ENCODE measurements around the gene NKD2.
"Not testable (repeated sequence)": the region's sequence is repeated elsewhere in the genome, so short reads cannot be mapped to it uniquely, and the experiment has no call there.

NKD2 gene

DNA sequence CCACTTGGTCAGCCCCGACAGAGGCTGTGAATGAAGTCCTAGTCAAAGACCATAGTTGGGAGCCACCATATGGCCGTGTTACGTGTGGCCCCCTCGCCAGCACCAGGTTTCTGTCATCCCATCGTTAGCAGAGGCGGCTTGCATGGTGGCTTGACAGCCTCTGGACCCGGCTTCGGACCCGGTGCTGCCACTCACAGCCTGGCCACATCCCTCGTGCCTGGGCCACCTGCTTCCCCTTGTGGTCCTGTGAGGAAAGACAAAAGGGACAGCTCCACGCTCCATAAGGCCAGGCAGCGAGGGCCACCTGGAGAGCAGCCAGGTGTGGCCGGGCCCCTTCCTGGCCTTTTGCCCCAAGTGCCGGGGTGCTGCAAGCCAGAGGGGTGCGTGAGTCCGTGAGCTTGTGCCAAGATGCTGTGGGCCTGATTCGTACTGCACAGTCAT, 6.2 kb downstream of the NKD2 start:
- DNase-seq: no peak

DNA sequence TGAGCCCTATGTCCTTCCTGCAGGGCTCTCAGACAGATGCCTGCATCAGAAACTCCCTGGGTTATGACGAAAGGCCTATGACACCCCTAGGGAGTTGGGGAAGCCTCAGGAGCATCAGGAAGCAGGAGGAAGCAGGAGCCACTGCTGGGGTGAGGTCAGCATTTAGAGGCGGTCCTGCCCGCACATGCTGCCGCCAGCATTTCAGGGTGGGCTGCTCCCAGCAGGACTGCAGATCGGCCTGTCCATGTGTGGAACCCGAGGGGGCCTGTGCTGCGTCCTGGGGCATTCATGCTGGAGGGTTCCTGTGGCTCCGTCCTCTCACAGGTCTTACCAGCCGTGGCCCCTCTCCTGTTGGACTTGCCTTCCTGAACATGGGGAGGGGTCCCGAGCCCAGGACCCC, 6.9 kb downstream of the NKD2 start:
- no peak for DNase-seq

DNA sequence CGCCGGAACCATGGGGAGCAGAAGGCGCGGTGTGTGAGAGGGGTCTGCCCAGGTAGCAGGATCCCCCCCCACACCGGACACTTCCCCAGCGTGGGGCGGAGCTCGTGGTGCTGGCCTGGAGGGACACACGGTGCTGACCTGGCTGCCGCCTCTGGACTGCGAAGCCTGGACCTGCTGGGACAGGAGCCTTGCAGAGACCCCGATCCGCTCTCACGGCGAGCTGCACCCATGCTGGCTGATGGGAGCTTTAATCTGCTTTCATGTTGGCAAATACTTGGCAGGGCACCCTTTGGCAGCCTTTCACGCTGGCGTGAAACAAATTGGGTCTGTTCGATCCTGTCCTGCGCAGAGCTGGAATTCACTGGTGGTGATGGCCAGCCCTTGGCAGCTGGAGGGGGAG, 7.4 kb downstream of the NKD2 start:
- no peak for DNase-seq

GRCh38 chr5:1016476-1016875, 7.9 kb downstream of the NKD2 start:
- DNase-seq: no peak

- no peak for DNase-seq
Observed at GRCh38 chr5:1017056-1017455, 8.5 kb downstream of the NKD2 start.

GRCh38 chr5:1017691-1018455, 9.3 kb downstream of the NKD2 start:
- DNase-seq: no peak

GRCh38 chr5:1018596-1018995, 10.0 kb downstream of the NKD2 start:
- no peak for DNase-seq

- no peak for DNase-seq
Observed at GRCh38 chr5:1019001-1019905, 10.7 kb downstream of the NKD2 start.

GRCh38 chr5:1020452-1020961, 11.9 kb downstream of the NKD2 start:
- peak in 1 of 5 donors; percentile 2 for DNase-seq

- DNase-seq: peak in 1 of 5 donors; percentile 4
Observed at GRCh38 chr5:1021136-1021968, 12.8 kb downstream of the NKD2 start.

GRCh38 chr5:1021969-1022336, 13.4 kb downstream of the NKD2 start:
- DNase-seq: not testable (repeated sequence)

DNA sequence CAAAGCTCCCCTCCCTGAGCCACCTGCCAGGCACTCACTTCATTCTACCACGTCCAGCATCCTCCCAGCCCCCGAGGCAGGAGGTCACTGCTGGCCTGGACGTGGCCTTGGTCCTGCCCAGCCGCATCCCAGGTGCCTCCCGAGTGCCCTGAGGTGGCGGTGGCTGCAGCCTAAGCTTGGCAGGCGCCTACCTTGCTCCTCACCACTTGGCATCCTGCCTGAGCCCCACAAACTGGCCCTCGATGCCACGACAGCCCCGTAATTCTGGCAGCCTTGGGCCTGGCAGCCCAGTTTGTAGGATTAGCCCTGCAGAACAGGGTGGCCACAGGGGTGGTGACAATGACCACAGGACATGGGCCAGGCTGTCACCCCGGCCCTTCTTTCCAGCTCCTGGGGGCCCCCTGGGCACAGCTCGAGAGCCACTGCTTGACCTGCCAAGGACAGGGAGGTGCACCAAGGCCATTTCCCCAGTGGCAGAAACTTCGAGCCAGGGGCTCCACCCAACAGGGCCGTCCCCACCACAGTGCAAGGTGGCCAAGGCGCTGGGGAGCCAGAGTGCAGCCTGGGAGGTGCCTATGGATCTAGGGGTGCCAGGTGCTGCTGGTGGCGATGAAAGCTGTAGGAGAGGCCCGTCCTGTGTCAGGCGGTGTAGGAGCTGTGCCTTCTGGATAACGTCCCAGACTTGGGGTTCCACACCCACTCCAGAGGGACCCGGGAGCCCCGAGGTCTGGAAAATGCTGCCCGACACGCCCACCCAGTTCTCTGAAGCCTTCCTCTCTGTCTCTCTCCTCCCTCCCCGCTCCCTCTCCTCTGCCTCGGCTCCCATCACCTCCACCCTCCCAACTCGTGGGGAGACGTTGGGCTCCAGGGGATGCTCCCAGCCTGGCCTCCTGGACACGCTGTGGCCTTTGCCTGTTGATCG, 18.4 kb downstream of the NKD2 start:
- peak in 1 of 5 donors; percentile 7 for DNase-seq

GRCh38 chr5:1027631-1028441, 19.2 kb downstream of the NKD2 start:
- peak in 1 of 5 donors; percentile 8 for DNase-seq

- peak in 1 of 5 donors; percentile 9 for DNase-seq
Observed at GRCh38 chr5:1028481-1029281, 20.1 kb downstream of the NKD2 start.

GRCh38 chr5:1029282-1029944, 20.8 kb downstream of the NKD2 start:
- peak in 1 of 5 donors; percentile 3 for DNase-seq

GRCh38 chr5:1029945-1030625, 21.5 kb downstream of the NKD2 start:
- peak in 2 of 5 donors; percentile 4 to 6 for DNase-seq

DNA sequence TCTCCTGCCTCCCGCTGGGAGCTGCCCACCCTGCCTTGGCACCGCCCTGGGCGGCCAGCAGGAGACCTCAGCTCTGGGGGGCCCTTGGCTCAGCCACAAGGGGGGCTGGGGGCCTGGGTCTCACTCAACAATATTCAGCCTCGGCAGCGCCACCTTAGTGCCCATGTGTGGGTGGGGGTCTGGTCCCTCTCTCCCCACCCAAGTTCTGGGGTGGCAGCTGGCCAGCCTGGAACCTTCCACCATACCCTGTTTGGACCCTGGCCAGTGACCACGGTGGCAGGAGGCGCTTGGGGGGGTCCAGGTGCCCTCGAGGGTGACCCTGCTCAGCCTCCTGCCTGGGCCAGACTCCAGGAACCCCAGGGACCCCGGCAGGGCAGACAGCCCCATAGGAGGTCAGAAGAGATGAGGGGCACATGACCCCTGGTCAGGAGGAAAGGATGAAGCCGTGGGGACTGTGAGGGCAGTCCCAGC, 22.2 kb downstream of the NKD2 start:
- peak in 1 of 5 donors; percentile 8 for DNase-seq

DNA sequence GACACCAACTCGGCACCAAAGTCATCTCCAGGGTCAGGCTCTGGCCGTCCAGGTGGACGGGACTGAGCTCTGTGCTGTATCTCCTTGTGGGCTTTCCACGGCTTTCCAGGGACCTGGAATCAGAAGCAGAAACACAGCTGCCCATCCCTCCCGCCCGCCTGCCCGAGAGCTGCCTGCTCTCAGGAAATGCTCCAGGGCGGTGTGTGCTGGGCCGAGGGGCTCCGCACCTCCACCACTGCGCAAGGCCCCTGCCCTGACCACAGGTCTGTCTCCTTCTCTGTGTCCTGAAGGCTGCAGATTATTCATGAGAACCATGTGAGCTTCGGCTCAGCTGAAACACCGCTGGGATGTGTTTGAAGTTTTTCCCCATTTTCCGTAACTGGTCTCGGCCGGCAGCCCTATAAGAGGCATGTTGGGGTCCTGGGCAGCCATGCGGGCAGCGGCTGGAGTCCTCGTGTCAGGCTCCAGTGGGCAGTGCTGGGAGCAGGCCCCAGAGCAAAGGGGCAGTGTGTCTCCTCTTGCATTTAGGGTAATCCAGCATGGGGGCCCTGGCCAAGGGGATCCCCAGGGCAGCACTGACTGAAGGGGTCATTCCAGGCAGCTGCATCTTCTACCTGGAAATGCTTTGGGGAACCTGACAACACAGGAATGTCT, 22.8 kb downstream of the NKD2 start:
- DNase-seq: peak in 1 of 5 donors; percentile 6
